GDM1 (cell line): ENCODE data around the gene TSPAN18.

Source experiments
- DNase-seq: peaks from one replicate; lab custom pipeline; 2025; lab: John Stamatoyannopoulos, UW

TSPAN18 gene

DNA sequence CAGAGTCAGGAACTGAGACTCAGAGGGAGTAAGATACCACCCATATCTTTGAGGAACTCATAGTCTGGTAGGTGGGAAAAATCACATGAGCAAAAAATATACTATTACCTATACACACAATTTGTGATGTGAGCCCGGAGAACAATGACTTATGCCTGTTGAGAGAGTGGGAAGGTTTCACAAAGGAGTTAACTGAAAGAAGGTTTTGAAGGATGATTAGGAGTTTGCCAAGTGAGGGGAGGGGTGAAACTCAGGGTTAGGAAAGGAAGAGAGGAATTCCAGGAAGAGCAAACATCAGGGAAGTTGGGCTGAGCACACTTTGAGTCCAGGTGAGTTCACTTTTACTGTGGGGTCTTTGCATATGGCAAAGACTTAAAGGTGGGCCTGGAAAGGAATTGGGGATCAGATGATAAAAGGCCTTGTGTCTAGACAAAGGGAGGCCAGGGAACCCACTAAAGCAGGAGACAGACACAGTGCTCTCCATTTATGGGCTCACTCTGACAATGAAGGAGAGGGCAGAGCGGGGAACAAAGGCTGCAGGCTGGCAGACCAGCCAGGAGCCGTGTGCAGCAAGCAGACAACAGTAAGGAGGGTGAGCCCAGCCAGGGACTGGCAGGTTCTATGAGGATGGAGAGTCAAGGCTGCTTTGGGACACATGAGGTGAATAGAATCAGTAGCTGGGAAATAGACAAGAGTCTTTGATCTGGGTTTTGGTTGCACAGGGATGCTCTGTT lies 33.1 kb downstream of the TSPAN18 start:
- DNase-seq = no peak

DNA sequence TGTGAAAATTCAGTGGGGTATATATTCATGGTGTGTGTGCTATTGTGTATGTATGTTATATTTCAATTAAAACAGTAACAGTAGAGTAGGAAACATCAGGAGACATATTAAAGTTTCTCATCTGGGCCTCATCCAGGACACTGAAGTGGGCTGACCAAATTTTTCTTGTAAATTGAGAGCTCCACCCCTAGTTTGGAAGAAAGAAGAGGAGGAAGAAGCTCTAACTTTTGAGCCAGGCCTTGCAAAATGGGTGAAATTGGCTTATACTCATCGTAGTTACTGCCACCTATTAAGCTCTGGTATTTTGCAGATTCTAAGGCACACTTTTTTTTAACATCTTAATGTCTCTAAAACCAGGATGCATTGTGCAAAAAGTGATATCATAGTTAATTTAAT lies 33.7 kb downstream of the TSPAN18 start:
- DNase-seq = no peak

DNA sequence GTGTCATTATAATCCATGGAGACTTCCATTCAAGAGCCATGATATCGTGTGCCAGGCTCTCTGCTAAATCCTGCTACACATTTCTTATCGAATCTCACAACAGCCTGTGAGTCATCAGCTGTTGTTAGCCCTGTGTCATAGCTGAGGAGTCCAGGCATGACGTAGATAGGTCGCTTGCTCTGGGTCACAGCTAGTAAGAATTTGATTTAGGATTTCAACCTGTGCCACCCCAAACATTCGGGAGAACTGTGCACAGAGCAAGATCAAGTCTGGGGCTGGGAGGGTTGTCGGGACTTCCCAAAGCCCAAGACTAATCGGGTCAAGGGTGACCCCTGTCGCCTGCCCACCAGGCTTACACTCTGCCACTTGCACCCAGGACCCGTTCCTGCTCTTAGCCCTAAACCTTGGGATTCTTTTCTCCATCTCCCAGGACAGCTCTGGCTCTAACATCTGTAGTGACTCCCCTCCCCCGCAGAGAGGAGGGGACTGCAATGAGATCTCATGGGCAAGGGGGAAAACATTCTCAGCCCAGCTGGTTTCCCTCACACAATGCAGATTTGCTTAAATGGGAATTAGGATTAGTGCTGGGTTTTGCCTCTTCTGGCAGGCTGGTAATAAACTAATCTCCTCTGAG lies 34.3 kb downstream of the TSPAN18 start:
- DNase-seq = no peak

DNA sequence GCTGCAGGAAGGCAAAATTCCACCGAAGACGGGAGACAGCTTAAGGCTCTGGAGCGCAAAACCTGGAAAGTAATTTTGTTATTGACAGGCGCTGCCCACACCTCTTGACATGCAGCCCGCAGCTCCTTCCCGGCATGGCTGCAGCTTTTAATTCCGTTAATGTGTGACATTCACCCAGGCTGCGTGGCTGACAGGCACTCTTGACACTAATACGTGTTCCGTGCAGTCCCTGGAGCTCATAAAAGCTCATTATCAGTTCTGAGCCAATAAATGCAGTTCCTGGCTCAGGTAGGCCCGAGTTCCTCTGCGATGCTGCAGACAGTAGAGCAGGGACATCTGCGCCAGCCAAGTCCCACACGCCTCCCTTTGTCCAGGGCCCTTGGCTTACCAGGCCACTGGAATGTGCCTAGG lies 34.8 kb downstream of the TSPAN18 start:
- DNase-seq = no peak

GRCh38 chr11:44763121-44763820 lies 36.5 kb downstream of the TSPAN18 start:
- DNase-seq = no peak

- DNase-seq = no peak
These were observed 37.8 kb downstream of the TSPAN18 start for GRCh38 chr11:44764583-44764982.

DNA sequence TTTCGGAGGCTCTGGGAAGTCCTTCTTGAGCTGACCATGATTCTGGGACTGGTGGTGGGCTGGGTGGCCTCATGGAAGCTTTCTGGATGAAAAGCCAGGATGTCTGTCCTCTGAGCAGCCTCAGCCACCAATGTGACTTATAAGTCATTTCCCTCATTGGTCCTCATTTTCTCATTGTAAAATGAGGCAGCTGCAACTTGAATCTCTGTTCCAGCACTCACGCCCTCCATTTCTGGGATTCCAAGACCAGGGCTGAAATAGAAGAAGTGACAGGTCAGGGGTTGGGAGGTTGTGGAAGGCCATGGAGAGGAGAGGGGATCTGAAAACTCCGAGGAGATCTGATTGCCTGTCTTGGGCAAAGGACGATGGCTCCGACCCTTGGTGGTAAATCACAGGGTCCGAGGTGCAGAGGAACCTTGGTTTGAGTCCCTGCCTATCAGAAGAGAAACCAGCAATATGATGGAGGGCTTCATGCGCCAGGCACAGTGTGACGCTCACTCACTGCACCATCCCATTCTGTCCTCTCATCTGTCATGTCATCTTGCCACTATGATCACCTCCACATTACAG lies 38.3 kb downstream of the TSPAN18 start:
- DNase-seq = no peak

DNA sequence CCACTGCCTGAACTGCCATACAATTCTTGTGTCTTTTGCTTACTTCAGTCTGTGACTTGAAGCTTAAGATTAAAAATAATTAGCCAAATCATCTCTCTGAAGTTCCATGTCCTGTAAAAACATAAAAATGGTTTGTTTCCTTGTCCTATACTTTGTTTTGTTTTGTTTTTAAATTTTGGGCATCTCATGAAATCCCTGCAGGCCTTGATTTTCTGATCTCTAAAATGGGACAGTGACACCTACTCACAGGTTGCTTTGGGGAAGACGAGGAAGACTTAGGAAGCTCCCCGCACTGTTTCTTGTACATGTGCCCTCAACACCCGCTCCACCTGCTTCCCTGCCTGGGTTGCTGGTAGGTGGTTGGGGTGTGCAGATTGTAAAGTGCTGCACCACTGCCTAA lies 38.9 kb downstream of the TSPAN18 start:
- DNase-seq = no peak

- no peak for DNase-seq
These were observed 39.6 kb downstream of the TSPAN18 start for GRCh38 chr11:44766112-44766971.

- DNase-seq = no peak
These were observed 40.2 kb downstream of the TSPAN18 start for GRCh38 chr11:44766972-44767278.

- DNase-seq = no peak
These were observed 40.7 kb downstream of the TSPAN18 start for GRCh38 chr11:44767421-44767820.

- no peak for DNase-seq
These were observed 43.6 kb downstream of the TSPAN18 start for GRCh38 chr11:44770401-44770800.

DNA sequence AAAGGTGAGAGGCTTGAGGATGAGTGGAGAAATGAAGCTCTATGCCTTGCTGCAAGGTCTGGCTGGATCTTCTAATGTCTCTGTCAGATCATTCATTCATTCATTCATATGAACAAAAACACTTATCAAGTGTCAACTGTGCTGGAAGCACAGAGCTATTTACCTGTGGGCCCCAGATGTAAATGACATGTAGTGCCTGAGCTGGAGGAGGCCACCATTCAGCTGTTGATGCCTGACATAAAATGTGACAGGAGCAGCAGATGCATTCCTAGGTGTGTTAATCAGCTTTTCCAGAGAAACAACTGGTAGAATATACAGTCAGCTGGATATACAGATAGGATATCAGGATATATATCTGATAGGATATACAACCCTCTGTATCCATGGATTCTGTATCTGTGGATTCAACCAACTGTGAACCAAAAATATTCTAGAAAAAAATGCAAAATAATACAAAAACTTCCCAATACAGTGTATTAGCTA lies 44.5 kb downstream of the TSPAN18 start:
- DNase-seq = no peak

DNA sequence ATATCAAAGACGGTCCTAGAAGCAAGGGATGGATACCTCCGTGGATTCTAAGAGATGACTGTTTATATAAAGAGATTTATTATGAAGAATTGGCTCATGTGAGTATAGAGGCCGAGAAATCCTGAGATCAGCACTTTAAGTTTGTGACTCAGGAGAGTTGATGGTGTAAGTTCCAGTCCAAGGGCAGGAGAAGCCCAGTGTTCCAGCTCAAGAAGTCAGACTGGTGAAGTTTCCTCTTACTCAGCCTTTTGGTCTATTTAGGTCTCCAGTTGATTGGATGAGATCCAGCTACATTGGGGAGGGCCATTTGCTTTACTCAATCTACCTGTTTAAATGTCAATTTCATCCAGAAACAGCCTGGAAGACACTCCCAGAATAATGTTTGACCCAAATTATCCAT lies 45.1 kb downstream of the TSPAN18 start:
- no peak for DNase-seq

DNA sequence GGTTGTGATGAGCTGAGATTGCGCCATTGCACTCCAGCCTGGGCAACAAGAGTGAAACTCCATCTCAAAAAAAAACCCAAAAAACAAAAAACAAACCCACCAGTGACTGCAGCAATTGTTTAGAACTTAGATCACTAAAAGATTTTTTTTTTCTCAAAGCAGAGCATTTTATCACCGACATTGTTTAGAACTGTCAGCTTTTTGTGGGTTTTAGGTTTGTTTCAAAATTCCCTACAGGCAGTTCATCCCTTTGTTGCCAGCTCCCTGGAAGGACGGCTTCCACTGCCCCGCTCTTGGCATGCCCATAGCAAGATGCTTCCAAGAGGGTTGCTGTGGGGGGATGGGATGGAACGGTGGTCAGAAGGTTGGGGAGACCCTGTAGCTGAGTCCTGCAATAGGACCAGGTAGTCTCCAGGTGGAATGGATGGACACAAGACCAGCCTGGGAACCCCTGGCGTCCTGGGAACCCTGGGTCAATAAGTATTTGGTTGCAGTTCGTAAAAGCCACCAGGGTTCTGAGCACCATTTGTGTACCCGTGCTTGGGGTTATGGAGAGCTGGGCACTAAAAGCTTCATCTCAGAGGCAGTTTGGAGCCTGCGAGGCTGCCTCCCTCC lies 46.7 kb downstream of the TSPAN18 start:
- DNase-seq = no peak

DNA sequence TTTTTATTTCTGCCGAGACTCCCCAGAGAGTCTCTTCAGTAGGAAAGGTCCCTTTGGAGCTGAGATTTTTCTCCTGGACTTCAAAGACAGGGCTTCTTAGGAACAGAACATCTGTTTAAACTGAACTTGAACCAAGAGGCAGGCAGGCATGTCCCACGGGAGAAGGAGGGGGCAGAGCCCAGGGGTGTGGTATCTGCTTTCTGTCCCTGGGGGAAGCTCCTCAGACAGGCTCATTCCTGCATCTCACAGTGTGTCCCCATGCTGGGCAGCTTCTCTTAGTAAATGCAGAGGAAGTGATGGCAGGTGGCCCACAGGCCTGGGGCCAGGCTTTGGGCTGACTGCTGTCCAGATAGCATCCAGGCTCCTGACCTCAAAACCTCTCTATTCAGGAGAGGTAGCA lies 47.3 kb downstream of the TSPAN18 start:
- no peak for DNase-seq

DNA sequence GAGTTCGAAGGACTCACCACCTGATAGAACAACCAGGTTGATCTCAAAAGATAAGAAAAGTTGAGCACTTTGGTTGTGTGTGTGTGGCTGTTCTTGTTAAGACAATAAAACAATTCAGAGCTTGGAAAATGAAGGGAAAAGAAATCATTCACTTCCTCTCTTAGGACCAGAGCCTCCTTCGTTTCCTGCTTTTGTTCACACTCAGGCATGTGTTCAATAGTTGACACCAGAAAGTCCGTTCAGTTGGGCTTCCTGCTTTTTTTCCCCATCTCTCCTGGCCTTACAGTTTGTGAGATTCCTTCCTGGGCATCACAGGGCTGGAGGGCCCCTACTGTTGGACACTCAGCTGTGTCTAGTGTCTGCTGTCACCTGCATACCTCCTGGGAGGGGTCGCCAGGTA lies 48.0 kb downstream of the TSPAN18 start:
- no peak for DNase-seq

GRCh38 chr11:44775366-44775984 lies 48.7 kb downstream of the TSPAN18 start:
- peak; percentile 47 for DNase-seq

DNA sequence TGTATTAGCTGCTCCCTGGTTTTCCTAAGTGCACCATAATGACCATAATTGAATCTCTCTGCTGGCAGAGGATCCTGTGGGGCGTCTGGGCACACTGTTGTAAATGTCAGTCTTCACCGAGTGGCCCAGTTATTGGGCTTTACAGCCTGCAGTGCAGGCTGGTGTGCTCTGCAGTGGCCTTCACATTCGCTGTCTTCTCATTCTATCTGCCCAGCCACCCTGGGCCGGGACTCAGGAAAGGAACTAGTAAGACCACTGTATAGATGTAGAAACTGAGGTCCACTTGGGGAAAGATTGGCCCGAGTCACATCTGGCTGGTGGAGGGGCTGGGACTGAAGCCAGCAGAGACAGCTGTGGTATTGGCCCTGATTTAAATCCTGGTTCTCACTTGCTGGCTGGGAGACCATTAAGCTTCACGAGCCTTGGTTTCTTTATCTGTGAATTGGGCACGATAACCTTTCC lies 49.3 kb downstream of the TSPAN18 start:
- DNase-seq = no peak

DNA sequence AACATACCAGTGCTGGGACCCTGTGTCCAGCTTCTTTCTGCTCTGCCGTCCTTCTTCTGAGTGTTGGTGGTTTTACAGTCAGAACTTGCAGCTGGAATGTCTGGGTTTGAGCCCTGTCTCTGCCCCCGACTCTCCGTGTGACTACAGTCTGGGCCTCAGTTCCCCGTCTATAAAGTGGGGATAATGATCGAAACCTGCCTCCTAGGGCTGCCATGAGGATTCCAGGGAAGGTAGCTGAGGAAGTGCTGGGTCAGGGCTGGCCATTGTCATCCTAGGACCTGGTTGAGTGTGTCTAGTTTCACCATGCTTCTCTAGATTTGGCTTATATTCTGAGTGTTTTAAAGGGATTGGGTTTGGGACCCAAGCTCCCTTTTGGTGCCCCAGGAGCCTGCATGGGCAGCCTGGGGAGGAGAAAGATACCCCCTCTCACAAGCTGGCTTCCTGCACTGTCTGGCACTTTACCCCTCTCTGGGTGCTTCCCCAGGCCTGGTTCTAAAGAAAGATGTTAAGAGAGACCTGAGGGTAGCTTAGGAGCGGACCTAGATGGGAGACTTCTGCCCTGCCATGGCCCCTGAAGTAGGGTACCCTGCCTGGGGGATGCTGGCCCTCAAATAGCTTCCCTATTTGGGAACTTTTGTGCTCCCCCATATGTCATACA lies 49.9 kb downstream of the TSPAN18 start:
- DNase-seq = no peak
